ENCODE measurements around the gene ALK.

- TF ChIP-seq, protein P1, sequence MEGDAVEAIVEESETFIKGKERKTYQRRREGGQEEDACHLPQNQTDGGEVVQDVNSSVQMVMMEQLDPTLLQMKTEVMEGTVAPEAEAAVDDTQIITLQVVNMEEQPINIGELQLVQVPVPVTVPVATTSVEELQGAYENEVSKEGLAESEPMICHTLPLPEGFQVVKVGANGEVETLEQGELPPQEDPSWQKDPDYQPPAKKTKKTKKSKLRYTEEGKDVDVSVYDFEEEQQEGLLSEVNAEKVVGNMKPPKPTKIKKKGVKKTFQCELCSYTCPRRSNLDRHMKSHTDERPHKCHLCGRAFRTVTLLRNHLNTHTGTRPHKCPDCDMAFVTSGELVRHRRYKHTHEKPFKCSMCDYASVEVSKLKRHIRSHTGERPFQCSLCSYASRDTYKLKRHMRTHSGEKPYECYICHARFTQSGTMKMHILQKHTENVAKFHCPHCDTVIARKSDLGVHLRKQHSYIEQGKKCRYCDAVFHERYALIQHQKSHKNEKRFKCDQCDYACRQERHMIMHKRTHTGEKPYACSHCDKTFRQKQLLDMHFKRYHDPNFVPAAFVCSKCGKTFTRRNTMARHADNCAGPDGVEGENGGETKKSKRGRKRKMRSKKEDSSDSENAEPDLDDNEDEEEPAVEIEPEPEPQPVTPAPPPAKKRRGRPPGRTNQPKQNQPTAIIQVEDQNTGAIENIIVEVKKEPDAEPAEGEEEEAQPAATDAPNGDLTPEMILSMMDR (IDR thresholded peaks at IDR 0.05; ENCODE audit: low read length) = no peak
- TF ChIP-seq EZH2 (IDR thresholded peaks at IDR 0.05; ENCODE audit: borderline replicate concordance, low read length) = no peak
Observed at GRCh38 chr2:29215739-29216608, 705.4 kb downstream of the ALK start.
